PC-9 (cell line): ENCODE results near the gene MYOF. TPM values are rescaled to one million over a fixed set of nuclear protein-coding genes. Genes with fewer than 3 reads are reported as not detected.

ENCODE experiments used
- BruUV-seq: library from RNA; stranded (reverse); fragments of 400-500 nt; replicated peaks from 2 replicates; lab custom pipeline; 2021; lab: Mats Ljungman, UMichigan
- CTCF ChIA-PET: fragments of 300-600 bp; sonication (Branson Sonifier 250); formaldehyde crosslinking; loops from one replicate; lab custom pipeline; 2022; ENCODE audit warnings: antibody characterized with exemption; lab: Charles Lee
- POLR2A ChIA-PET: fragments of 300-600 bp; sonication (Branson Sonifier 250); formaldehyde crosslinking; loops from one replicate; lab custom pipeline; 2022; ENCODE audit warnings: antibody characterized with exemption; ENCODE audit not compliant: unreplicated experiment; lab: Charles Lee
- DNase-seq, 2 experiments: peaks; one replicate each; pipeline versions ENCODE4 v3.0.0 to v3.0.0-alpha.2; 2015 to 2022; ENCODE audit warnings: mixed read lengths in 1 of 2
- H2AFZ ChIP-seq: fragments of 200-600 bp; sonication (generic); 2 replicates; pipeline ENCODE4 v1.8.1; 2017; ENCODE audit warnings: antibody characterized with exemption
- H3F3A ChIP-seq: fragments of 200-600 bp; sonication (generic); 2 replicates; pipeline ENCODE4 v1.8.1; 2017; ENCODE audit warnings: antibody characterized with exemption, mild to moderate bottlenecking, low read depth; ENCODE audit not compliant: insufficient read depth
- H3K27ac ChIP-seq: fragments of 200-600 bp; sonication (generic); 2 replicates; pipeline ENCODE4 v1.6.1; 2016; ENCODE audit warnings: mixed run types
- H3K27me3 ChIP-seq: fragments of 200-600 bp; sonication (generic); 2 replicates; pipeline ENCODE4 v1.6.1; 2016; ENCODE audit warnings: low read depth, mixed run types; ENCODE audit not compliant: insufficient read depth
- H3K36me3 ChIP-seq: fragments of 200-600 bp; sonication (generic); 2 replicates; pipeline ENCODE4 v1.6.1; 2016; ENCODE audit warnings: low read depth, mixed run types
- H3K4me1 ChIP-seq: fragments of 200-600 bp; sonication (generic); replicated peaks from 2 replicates; pipeline ENCODE4 v1.6.1; 2016; ENCODE audit warnings: mixed run types; ENCODE audit not compliant: insufficient read depth
- H3K4me2 ChIP-seq: fragments of 200-600 bp; sonication (generic); 2 replicates; pipeline ENCODE4 v1.6.1; 2017; ENCODE audit warnings: mixed run types
- H3K4me3 ChIP-seq: fragments of 200-600 bp; sonication (generic); 2 replicates; pipeline ENCODE4 v1.6.1; 2016; ENCODE audit warnings: mixed run types
- H3K79me2 ChIP-seq: fragments of 200-600 bp; sonication (generic); 2 replicates; pipeline ENCODE4 v1.6.1; 2017; ENCODE audit warnings: low read depth, mixed run types
- H3K9me2 ChIP-seq: fragments of 200-600 bp; sonication (generic); 2 replicates; pipeline ENCODE4 v1.8.1; 2017; ENCODE audit warnings: mild to moderate bottlenecking; ENCODE audit not compliant: insufficient read depth
- H3K9me3 ChIP-seq: fragments of 200-600 bp; sonication (generic); 2 replicates; pipeline ENCODE4 v1.8.1; 2016; ENCODE audit warnings: low read depth; ENCODE audit not compliant: insufficient read depth
- H4K20me1 ChIP-seq: fragments of 200-600 bp; sonication (generic); 2 replicates; pipeline ENCODE4 v1.8.1; 2017; ENCODE audit not compliant: insufficient read depth
- CTCF ChIP-seq: fragments of 200-600 bp; sonication (generic); conservative IDR thresholded peaks from 2 replicates; pipeline ENCODE4 v1.6.1; 2017; ENCODE audit warnings: mixed run types, antibody characterized with exemption, mild to moderate bottlenecking, moderate library complexity
- EZH2 ChIP-seq: fragments of 200-600 bp; sonication (generic); IDR thresholded peaks from 2 replicates; pipeline ENCODE4 v1.8.0; 2017; ENCODE audit warnings: antibody characterized with exemption, low read depth
- intact Hi-C: fragments of 100-400 bp; cut with micrococcal nuclease; formaldehyde crosslinking; loops from one replicate; pipeline ENCODE4 v1.10.0; 2022; ENCODE audit not compliant: unreplicated experiment
- total RNA-seq: library from RNA; stranded (reverse); gene quantifications from 2 replicates; pipeline ENCODE4 v1.2.3, GENCODE V29; 2021

Gene MYOF
- total RNA-seq, 1 experiment from 2014 or later: 274 TPM

GRCh38 chr10:93357680-93358079 is 124.5 kb downstream of the MYOF start:
- ChIA-PET CTCF (no interaction called here), POLR2A (no interaction called here)
- Histone ChIP-seq H3K4me2 (no peak overlapping the region), H3K36me3 (0 out of 2 replicates have a peak, but pooled peaks cover 4% of the 10 kb centered on the region), H3K4me3 (no peak overlapping the region), H3K4me1 (no peaks in the 10 kb centered on the region), H3K27ac (no peak overlapping the region), H3F3A (0 out of 2 replicates have a peak, but pooled peaks cover 10% of the 10 kb centered on the region), H3K79me2 (no peaks in the 10 kb centered on the region), H2AFZ (no peak overlapping the region), H3K9me2 (no peaks in the 10 kb centered on the region), H3K27me3 (no peaks in the 10 kb centered on the region), H3K9me3 (no peaks in the 10 kb centered on the region), H4K20me1 (no peaks in the 10 kb centered on the region)
- DNase-seq: no peak
- BruUV-seq: no TSS peak
- intact Hi-C loops: loop anchor here (5.0 kb wide), 1 partner anchor 275 kb away; no protein-coding TSS in a partner anchor
- no peak for TF ChIP-seq EZH2
- peak; percentile 68 for TF ChIP-seq CTCF

DNA sequence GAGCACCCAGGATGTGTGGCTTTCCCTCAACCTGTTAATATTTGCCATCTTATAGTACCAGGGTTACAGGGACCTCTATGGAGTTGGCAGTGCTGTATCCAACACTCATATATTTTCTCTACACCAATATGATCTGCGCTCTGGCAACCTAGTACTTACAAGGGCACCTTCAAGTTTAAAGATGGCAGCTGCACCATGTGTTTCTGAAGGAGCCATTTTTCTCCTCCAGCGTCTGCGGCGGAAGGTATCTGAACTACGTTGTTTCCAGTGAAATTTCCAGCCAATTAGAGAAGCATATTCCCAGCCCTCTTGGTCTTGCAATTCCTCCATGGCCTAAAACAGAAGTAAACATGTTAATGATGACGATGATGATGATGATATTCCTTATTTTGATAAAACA is 125.6 kb downstream of the MYOF start:
- ChIA-PET CTCF (no interaction called here), POLR2A (no interaction called here)
- intact Hi-C loops: loop anchor here (5.0 kb wide), 1 partner anchor 274 kb away; no protein-coding TSS in a partner anchor

GRCh38 chr10:93352638-93353383 is 129.3 kb downstream of the MYOF start:
- H3K4me2 ChIP-seq: no peak overlapping the region
- H3K9me3 ChIP-seq: no peaks in the 10 kb centered on the region
- H3K27me3 ChIP-seq: no peaks in the 10 kb centered on the region
- peaks cover 10% of the 10 kb centered on the region; the same call in 1 of the 2 replicates for H3F3A ChIP-seq
- no peaks in the 10 kb centered on the region for H3K9me2 ChIP-seq
- no peak for TF ChIP-seq EZH2
- peak; percentile 79 for TF ChIP-seq CTCF
- H2AFZ ChIP-seq: no peak overlapping the region
- POLR2A ChIA-PET: no interaction called here
- intact Hi-C loops: loop anchor here (1.0 to 5.0 kb wide), 2 partner anchors 346 to 468 kb away; no protein-coding TSS in a partner anchor
- DNase-seq: no peak
- peaks cover 4% of the 10 kb centered on the region; the same call in 1 of the 2 replicates for H3K36me3 ChIP-seq
- no peaks in the 10 kb centered on the region; the same call in 1 of the 2 replicates for H4K20me1 ChIP-seq
- no peaks in the 10 kb centered on the region for H3K4me1 ChIP-seq
- CTCF ChIA-PET: interaction anchor here (0.7 to 1.1 kb wide), 2 partner anchors 346 to 385 kb away, joined by 3 to 4 read pairs; no protein-coding TSS in a partner anchor
- BruUV-seq: no TSS peak
- no peak overlapping the region for H3K4me3 ChIP-seq
- H3K79me2 ChIP-seq: no peaks in the 10 kb centered on the region
- H3K27ac ChIP-seq: no peak overlapping the region

More for the DNA sequence above, 125.6 kb downstream of the MYOF start:
- H2AFZ ChIP-seq: no peak overlapping the region
- H3K27ac ChIP-seq: no peak overlapping the region
- H3K4me2 ChIP-seq: no peak overlapping the region
- no peaks in the 10 kb centered on the region for H3K79me2 ChIP-seq
- no peaks in the 10 kb centered on the region for H3K27me3 ChIP-seq
- no peaks in the 10 kb centered on the region; the same call in 1 of the 2 replicates for H4K20me1 ChIP-seq
- peaks cover 10% of the 10 kb centered on the region; the same call in 1 of the 2 replicates for H3F3A ChIP-seq
- TF ChIP-seq EZH2: no peak
- TF ChIP-seq CTCF: no peak
- no peak overlapping the region for H3K4me3 ChIP-seq
- BruUV-seq: no TSS peak
- DNase-seq: no peak
- H3K36me3 ChIP-seq: peaks cover 4% of the 10 kb centered on the region; the same call in 1 of the 2 replicates
- no peaks in the 10 kb centered on the region for H3K9me2 ChIP-seq
- H3K9me3 ChIP-seq: no peaks in the 10 kb centered on the region
- no peaks in the 10 kb centered on the region for H3K4me1 ChIP-seq
